GM12864 (cell line): ENCODE measurements around the gene TOX2.

Experiments used
- DNase-seq: peaks from one replicate; pipeline ENCODE4 v3.0.0-alpha.2; 2011; ENCODE audit warnings: low read depth
- H3K4me3 ChIP-seq: 2 replicates; pipeline ENCODE4 v1.5.1; 2011; ENCODE audit warnings: mild to moderate bottlenecking, low read depth, low read length, control low read depth
- CTCF ChIP-seq: IDR thresholded peaks from 2 replicates; pipeline ENCODE4 v1.5.1; 2011; ENCODE audit warnings: low read depth, mild to moderate bottlenecking, moderate library complexity, low read length, control low read depth, inconsistent platforms; ENCODE audit errors: missing control alignments

Gene TOX2

GRCh38 chr20:43994486-43995100, 79.9 kb downstream of the TOX2 start:
- no peak for TF ChIP-seq CTCF
- H3K4me3 ChIP-seq: no peak overlapping the region
- DNase-seq: no peak

GRCh38 chr20:43995645-43996044, 81.0 kb downstream of the TOX2 start:
- no peak overlapping the region for H3K4me3 ChIP-seq
- no peak for DNase-seq
- no peak for TF ChIP-seq CTCF

- no peak overlapping the region for H3K4me3 ChIP-seq
- no peak for DNase-seq
- no peak for TF ChIP-seq CTCF
Measured at GRCh38 chr20:43996240-43996930, 81.7 kb downstream of the TOX2 start.

GRCh38 chr20:43999848-44000247, 85.2 kb downstream of the TOX2 start:
- no peak overlapping the region for H3K4me3 ChIP-seq
- TF ChIP-seq CTCF: no peak
- no peak for DNase-seq

GRCh38 chr20:44001667-44002596, 87.3 kb downstream of the TOX2 start:
- H3K4me3 ChIP-seq: no peak overlapping the region
- DNase-seq: peak; percentile 65
- no peak for TF ChIP-seq CTCF

- H3K4me3 ChIP-seq: no peak overlapping the region
- TF ChIP-seq CTCF: no peak
- DNase-seq: no peak
Measured at GRCh38 chr20:44002861-44003260, 88.2 kb downstream of the TOX2 start.
